IgD-negative memory B cell (primary cell): Measurements from ENCODE around the gene TM4SF1. TPM values are rescaled to one million over a fixed set of nuclear protein-coding genes. Genes with fewer than 3 reads are reported as not detected.

ENCODE experiments used
- H3K27ac Mint-ChIP-seq, 3 donors: one replicate each; pipeline ENCODE4 v1.8.0; 2020 to 2022; ENCODE audit warnings: mild to moderate bottlenecking in 3 of 3, mixed read lengths in 3 of 3, moderate library complexity in 1 of 3
- H3K27me3 Mint-ChIP-seq: one replicate; pipeline ENCODE4 v1.8.0; 2021; ENCODE audit warnings: mixed read lengths
- H3K36me3 Mint-ChIP-seq: one replicate; pipeline ENCODE4 v1.8.0; 2020; ENCODE audit warnings: mild to moderate bottlenecking, mixed read lengths
- H3K4me1 Mint-ChIP-seq, 3 donors: one replicate each; pipeline ENCODE4 v1.8.0; 2020 to 2022; ENCODE audit warnings: mixed read lengths in 3 of 3, mild to moderate bottlenecking in 1 of 3
- H3K4me3 Mint-ChIP-seq, 4 donors: one replicate each; pipeline ENCODE4 v1.8.0; 2020 to 2022; ENCODE audit warnings: mild to moderate bottlenecking in 4 of 4, mixed read lengths in 4 of 4, moderate library complexity in 3 of 4
- H3K9me3 Mint-ChIP-seq, 3 donors: one replicate each; pipeline ENCODE4 v1.8.0; 2020 to 2021; ENCODE audit warnings: mixed read lengths in 3 of 3, mild to moderate bottlenecking in 1 of 3
- polyA plus RNA-seq: library from polyadenylated mRNA; unstranded; fragments of 300-500 nt; fragmentation: Illumina TruSeq; gene quantifications from one replicate; pipeline ENCODE4 v1.2.3, GENCODE V29; 2021

Gene TM4SF1
- not detected for polyA plus RNA-seq

- H3K27me3 Mint-ChIP-seq, result peaks cover 10% of the 10 kb centered on the region
- peaks cover under 1% of the 10 kb centered on the region for H3K36me3 Mint-ChIP-seq
- no peaks in the 10 kb centered on the region for H3K4me1 Mint-ChIP-seq
- H3K9me3 Mint-ChIP-seq, result no peaks in the 10 kb centered on the region
- peak within 1 kb of the TSS in 1 of 4 donors; percentile 43 for H3K4me3 Mint-ChIP-seq
- H3K27ac Mint-ChIP-seq, result peak within 1 kb of the TSS in 1 of 3 donors; percentile 91
Measured at GRCh38 chr3:149377408-149378364, at the start of gene TM4SF1. Gene TM4SF1, minus strand, starts transcription at chr3:149377649. Its CDS starts 102 bp downstream, at chr3:149377547.

GRCh38 chr3:149426325-149426724 lies 48.9 kb upstream of the TM4SF1 start:
- H3K27me3 Mint-ChIP-seq, result peaks cover 3% of the 10 kb centered on the region

GRCh38 chr3:149424918-149425317 lies 47.5 kb upstream of the TM4SF1 start:
- H3K4me1 Mint-ChIP-seq, result no peaks in the 10 kb centered on the region
- no peaks in the 10 kb centered on the region for H3K9me3 Mint-ChIP-seq
- no peak overlapping the region for H3K27ac Mint-ChIP-seq
- H3K4me3 Mint-ChIP-seq, result no peak overlapping the region
- peaks cover 3% of the 10 kb centered on the region for H3K27me3 Mint-ChIP-seq
- H3K36me3 Mint-ChIP-seq, result no peaks in the 10 kb centered on the region

More at GRCh38 chr3:149426325-149426724, 48.9 kb upstream of the TM4SF1 start:
- Mint-ChIP-seq H3K27ac (no peak overlapping the region), H3K36me3 (no peaks in the 10 kb centered on the region), H3K4me1 (no peaks in the 10 kb centered on the region), H3K9me3 (no peaks in the 10 kb centered on the region), H3K4me3 (no peak overlapping the region)

GRCh38 chr3:149421764-149422163 lies 44.3 kb upstream of the TM4SF1 start:
- Mint-ChIP-seq H3K4me3 (no peak overlapping the region), H3K9me3 (no peaks in the 10 kb centered on the region), H3K27me3 (no peaks in the 10 kb centered on the region), H3K27ac (no peak overlapping the region), H3K4me1 (peaks cover 2 to 7% (median 6%) of the 10 kb centered on the region in 3 donors), H3K36me3 (no peaks in the 10 kb centered on the region)

- peaks cover 2% of the 10 kb centered on the region for H3K36me3 Mint-ChIP-seq
- peaks cover 2 to 7% (median 6%) of the 10 kb centered on the region in 3 donors for H3K4me1 Mint-ChIP-seq
- peaks cover 2% of the 10 kb centered on the region for H3K27me3 Mint-ChIP-seq
- no peak overlapping the region for H3K27ac Mint-ChIP-seq
- no peak overlapping the region for H3K4me3 Mint-ChIP-seq
- H3K9me3 Mint-ChIP-seq, result no peaks in the 10 kb centered on the region
Measured at GRCh38 chr3:149419816-149420215, 42.4 kb upstream of the TM4SF1 start.

GRCh38 chr3:149417727-149418126 lies 40.3 kb upstream of the TM4SF1 start:
- H3K4me3 Mint-ChIP-seq, result no peak overlapping the region
- H3K9me3 Mint-ChIP-seq, result no peaks in the 10 kb centered on the region
- peaks cover 2% of the 10 kb centered on the region for H3K36me3 Mint-ChIP-seq

GRCh38 chr3:149417174-149417573 lies 39.7 kb upstream of the TM4SF1 start:
- Mint-ChIP-seq H3K4me1 (peaks cover 2 to 7% (median 6%) of the 10 kb centered on the region in 3 donors), H3K27me3 (peaks cover 2% of the 10 kb centered on the region), H3K4me3 (no peak overlapping the region)

More at GRCh38 chr3:149417727-149418126, 40.3 kb upstream of the TM4SF1 start:
- H3K27ac Mint-ChIP-seq, result no peak overlapping the region
- peaks cover 2% of the 10 kb centered on the region for H3K27me3 Mint-ChIP-seq
- H3K4me1 Mint-ChIP-seq, result peaks cover 2 to 7% (median 6%) of the 10 kb centered on the region in 3 donors

GRCh38 chr3:149415484-149415883 lies 38.0 kb upstream of the TM4SF1 start:
- peaks cover 2 to 7% (median 6%) of the 10 kb centered on the region in 3 donors for H3K4me1 Mint-ChIP-seq
- H3K36me3 Mint-ChIP-seq, result peaks cover 2% of the 10 kb centered on the region
- peaks cover 5% of the 10 kb centered on the region for H3K27me3 Mint-ChIP-seq
- no peak overlapping the region for H3K4me3 Mint-ChIP-seq
- H3K9me3 Mint-ChIP-seq, result no peaks in the 10 kb centered on the region
- no peak overlapping the region for H3K27ac Mint-ChIP-seq

More at GRCh38 chr3:149417174-149417573, 39.7 kb upstream of the TM4SF1 start:
- Mint-ChIP-seq H3K9me3 (no peaks in the 10 kb centered on the region), H3K27ac (no peak overlapping the region), H3K36me3 (peaks cover 2% of the 10 kb centered on the region)

- Mint-ChIP-seq H3K9me3 (no peaks in the 10 kb centered on the region), H3K27me3 (peaks cover 5% of the 10 kb centered on the region), H3K4me1 (peaks cover 2 to 7% (median 6%) of the 10 kb centered on the region in 3 donors), H3K4me3 (no peak overlapping the region), H3K36me3 (peaks cover 2% of the 10 kb centered on the region), H3K27ac (no peak overlapping the region)
Measured at GRCh38 chr3:149414557-149415231, 37.2 kb upstream of the TM4SF1 start.

- H3K36me3 Mint-ChIP-seq, result peaks cover 2% of the 10 kb centered on the region
Measured at GRCh38 chr3:149411583-149411982, 34.1 kb upstream of the TM4SF1 start.

GRCh38 chr3:149409351-149409750 lies 31.9 kb upstream of the TM4SF1 start:
- no peaks in the 10 kb centered on the region for H3K36me3 Mint-ChIP-seq
- no peaks in the 10 kb centered on the region for H3K4me1 Mint-ChIP-seq
- H3K27me3 Mint-ChIP-seq, result peaks cover 4% of the 10 kb centered on the region
- H3K4me3 Mint-ChIP-seq, result no peak overlapping the region
- no peaks in the 10 kb centered on the region for H3K9me3 Mint-ChIP-seq
- no peak overlapping the region for H3K27ac Mint-ChIP-seq

More at GRCh38 chr3:149411583-149411982, 34.1 kb upstream of the TM4SF1 start:
- H3K4me3 Mint-ChIP-seq, result no peak overlapping the region
- no peaks in the 10 kb centered on the region for H3K4me1 Mint-ChIP-seq
- H3K27ac Mint-ChIP-seq, result no peak overlapping the region
- no peaks in the 10 kb centered on the region for H3K9me3 Mint-ChIP-seq
- peaks cover 6% of the 10 kb centered on the region for H3K27me3 Mint-ChIP-seq

- Mint-ChIP-seq H3K4me3 (no peak overlapping the region), H3K9me3 (no peaks in the 10 kb centered on the region), H3K36me3 (no peaks in the 10 kb centered on the region), H3K4me1 (no peaks in the 10 kb centered on the region), H3K27ac (no peak overlapping the region), H3K27me3 (peaks cover 4% of the 10 kb centered on the region)
Measured at GRCh38 chr3:149407898-149408297, 30.4 kb upstream of the TM4SF1 start.

GRCh38 chr3:149406244-149406752 lies 28.8 kb upstream of the TM4SF1 start:
- H3K4me1 Mint-ChIP-seq, result no peaks in the 10 kb centered on the region

GRCh38 chr3:149403443-149403842 lies 26.0 kb upstream of the TM4SF1 start:
- Mint-ChIP-seq H3K27ac (no peak overlapping the region), H3K27me3 (peaks cover 7% of the 10 kb centered on the region), H3K36me3 (no peaks in the 10 kb centered on the region), H3K4me3 (no peak overlapping the region), H3K9me3 (no peaks in the 10 kb centered on the region), H3K4me1 (no peaks in the 10 kb centered on the region)

More at GRCh38 chr3:149406244-149406752, 28.8 kb upstream of the TM4SF1 start:
- Mint-ChIP-seq H3K4me3 (no peak overlapping the region), H3K27me3 (peaks cover 6% of the 10 kb centered on the region), H3K9me3 (no peaks in the 10 kb centered on the region), H3K27ac (no peak overlapping the region), H3K36me3 (no peaks in the 10 kb centered on the region)

- H3K27me3 Mint-ChIP-seq, result peaks cover 7% of the 10 kb centered on the region
- no peaks in the 10 kb centered on the region for H3K4me1 Mint-ChIP-seq
- H3K36me3 Mint-ChIP-seq, result no peaks in the 10 kb centered on the region
- no peak overlapping the region for H3K4me3 Mint-ChIP-seq
- no peaks in the 10 kb centered on the region for H3K9me3 Mint-ChIP-seq
- H3K27ac Mint-ChIP-seq, result no peak overlapping the region
Measured at GRCh38 chr3:149402481-149402880, 25.0 kb upstream of the TM4SF1 start.
